NT2/D1 (cell line): ENCODE data around the gene PPP2R3A.

ENCODE experiments used
- YY1 ChIP-seq: IDR thresholded peaks from 2 replicates; pipeline ENCODE4 v1.6.1; 2011; ENCODE audit not compliant: insufficient read length, insufficient read depth
- ZNF274 ChIP-seq: IDR thresholded peaks from 2 replicates; pipeline ENCODE4 v1.6.1; 2011; ENCODE audit warnings: mild to moderate bottlenecking, low read depth, low read length

DNA sequence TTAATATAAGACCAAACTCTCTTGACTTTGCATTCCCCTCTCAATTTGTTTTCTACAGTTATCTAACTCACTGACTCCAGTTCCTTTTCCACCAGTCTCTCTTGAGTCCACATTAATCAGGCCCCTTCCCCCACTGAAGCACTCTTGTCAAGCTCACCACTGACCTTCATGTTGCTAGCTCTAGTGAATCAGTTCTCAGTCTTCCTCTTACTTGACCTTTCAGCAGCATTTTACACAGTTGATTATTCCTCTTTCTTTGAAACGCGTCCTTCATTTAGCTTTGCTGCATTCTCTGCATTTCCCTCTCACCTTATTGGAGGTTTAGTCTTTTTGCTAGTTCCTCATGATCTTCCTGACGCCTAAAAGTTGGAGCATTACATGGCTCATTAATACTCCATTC, 8.3 kb downstream of the PPP2R3A start:
- TF ChIP-seq ZNF274 (no peak), YY1 (no peak)
